Rectal smooth muscle tissue (tissue), 1 donor: Measurements from ENCODE around the gene SCO2.
"Not testable (repeated sequence)": the region's sequence is repeated elsewhere in the genome, so short reads cannot be mapped to it uniquely, and the experiment has no call there.

Source experiments
- H3K27ac ChIP-seq: one replicate; pipeline ENCODE4 v1.7.0; 2013; ENCODE audit warnings: low read depth, low read length, inconsistent platforms
- H3K27me3 ChIP-seq: one replicate; pipeline ENCODE4 v1.7.0; 2013; ENCODE audit warnings: low read length; ENCODE audit not compliant: control insufficient read depth, insufficient read depth
- H3K36me3 ChIP-seq: one replicate; pipeline ENCODE4 v1.7.0; 2013; ENCODE audit warnings: low read length; ENCODE audit not compliant: control insufficient read depth, insufficient read depth
- H3K4me1 ChIP-seq: one replicate; pipeline ENCODE4 v1.7.0; 2013; ENCODE audit warnings: low read length; ENCODE audit not compliant: control insufficient read depth, insufficient read depth
- H3K4me3 ChIP-seq: one replicate; pipeline ENCODE4 v1.7.0; 2013; ENCODE audit warnings: low read length
- H3K9ac ChIP-seq: one replicate; pipeline ENCODE4 v1.7.0; 2013; ENCODE audit warnings: low read length

The SCO2 gene

GRCh38 chr22:50526834-50527801 lies 1.7 kb upstream of the SCO2 start:
- Histone ChIP-seq H3K9ac (no peak overlapping the region), H3K4me1 (peaks cover 6% of the 10 kb centered on the region), H3K27me3 (peaks cover 9% of the 10 kb centered on the region), H3K27ac (peak overlapping the region; percentile 77), H3K4me3 (peak overlapping the region; percentile 71), H3K36me3 (peaks cover 14% of the 10 kb centered on the region)

DNA sequence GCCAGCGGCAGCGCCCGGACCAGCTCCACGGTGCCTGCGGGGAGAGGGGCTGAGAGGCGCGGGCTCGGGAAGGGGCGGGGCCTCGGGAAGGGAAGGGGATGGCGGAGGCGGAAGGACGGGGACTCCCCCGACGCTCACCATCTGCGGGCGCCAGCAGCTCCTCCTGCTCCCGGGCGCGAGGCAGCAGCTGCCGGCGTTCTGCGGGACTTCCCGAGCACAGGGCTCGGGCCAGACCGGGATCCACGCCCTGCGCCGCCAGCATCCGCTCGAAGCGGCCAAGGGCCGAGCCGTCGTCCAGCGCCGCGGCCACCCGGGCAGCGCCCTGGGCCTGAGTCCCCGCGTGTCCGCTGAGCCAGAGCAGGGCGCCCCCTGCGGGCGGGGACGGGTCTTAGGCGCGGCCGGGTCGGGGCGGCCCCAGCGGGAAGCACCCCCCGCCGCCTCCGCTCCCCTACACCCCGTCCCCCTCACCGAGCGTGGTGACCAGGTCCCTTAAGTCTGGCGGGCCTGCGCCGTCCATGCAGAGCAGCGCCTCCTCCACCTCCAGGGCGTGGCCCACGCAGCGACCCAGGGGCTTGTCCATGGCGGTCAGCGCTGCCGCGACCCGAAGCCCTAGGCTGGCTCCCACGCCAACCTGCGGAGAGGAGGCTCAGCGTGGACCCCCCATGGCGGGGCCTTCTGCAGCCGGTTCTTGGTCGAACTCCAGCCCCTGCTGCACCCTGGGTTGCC lies 873 bp upstream of the SCO2 start:
- H3K36me3 ChIP-seq, result peaks cover 18% of the 10 kb centered on the region
- peak overlapping the region; percentile 77 for H3K27ac ChIP-seq

GRCh38 chr22:50525858-50526107 lies 385 bp upstream of the SCO2 start:
- H3K4me3 ChIP-seq, result peak overlapping the region; percentile 71
- peaks cover 18% of the 10 kb centered on the region for H3K36me3 ChIP-seq
- peaks cover 3% of the 10 kb centered on the region for H3K27me3 ChIP-seq
- peaks cover 3% of the 10 kb centered on the region for H3K4me1 ChIP-seq
- peak overlapping the region; percentile 77 for H3K27ac ChIP-seq
- H3K9ac ChIP-seq, result no peak overlapping the region

More for the DNA sequence above, 873 bp upstream of the SCO2 start:
- Histone ChIP-seq H3K4me1 (peaks cover 6% of the 10 kb centered on the region), H3K9ac (no peak overlapping the region), H3K27me3 (peaks cover 7% of the 10 kb centered on the region), H3K4me3 (peak overlapping the region; percentile 71)

GRCh38 chr22:50524676-50525103 lies 708 bp downstream of the SCO2 start:
- no peak overlapping the region for H3K9ac ChIP-seq
- peaks cover 18% of the 10 kb centered on the region for H3K36me3 ChIP-seq
- H3K27ac ChIP-seq, result peak overlapping the region; percentile 77
- peak overlapping the region; percentile 59 for H3K4me3 ChIP-seq
- peaks cover 3% of the 10 kb centered on the region for H3K4me1 ChIP-seq
- H3K27me3 ChIP-seq, result no peaks in the 10 kb centered on the region

GRCh38 chr22:50523806-50524675 lies 1.4 kb downstream of the SCO2 start:
- Histone ChIP-seq H3K27ac (no peak overlapping the region), H3K27me3 (no peaks in the 10 kb centered on the region), H3K36me3 (peaks cover 18% of the 10 kb centered on the region), H3K9ac (peak overlapping the region; percentile 6), H3K4me1 (peaks cover 3% of the 10 kb centered on the region), H3K4me3 (peak overlapping the region; percentile 59)

DNA sequence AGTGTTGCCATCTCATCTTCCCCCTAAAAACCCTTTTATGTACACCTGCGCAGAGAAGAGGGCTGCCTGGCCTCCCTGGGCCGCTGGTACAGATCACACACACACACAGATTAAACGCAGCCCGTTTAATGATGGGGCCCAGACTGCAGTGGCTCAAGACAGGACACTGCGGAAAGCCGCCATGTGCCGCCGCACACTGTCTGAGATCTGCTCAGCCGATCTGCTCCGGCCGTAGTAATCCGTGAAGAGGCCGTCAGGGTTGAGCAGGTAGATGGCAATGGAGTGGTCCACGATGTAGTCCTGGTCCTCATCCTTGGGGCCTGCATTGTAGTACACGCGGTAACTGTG lies 2.0 kb downstream of the SCO2 start:
- no peaks in the 10 kb centered on the region for H3K27me3 ChIP-seq
- H3K36me3 ChIP-seq, result peaks cover 22% of the 10 kb centered on the region
- H3K4me1 ChIP-seq, result peaks cover 3% of the 10 kb centered on the region
- H3K4me3 ChIP-seq, result no peak overlapping the region
- no peak overlapping the region for H3K27ac ChIP-seq
- peak overlapping the region; percentile 6 for H3K9ac ChIP-seq

GRCh38 chr22:50522806-50523438 lies 2.5 kb downstream of the SCO2 start:
- Histone ChIP-seq H3K36me3 (peaks cover 22% of the 10 kb centered on the region), H3K4me3 (no peak overlapping the region)

GRCh38 chr22:50522208-50522805 lies 3.1 kb downstream of the SCO2 start:
- Histone ChIP-seq H3K27ac (no peak overlapping the region), H3K27me3 (no peaks in the 10 kb centered on the region), H3K4me1 (peaks cover 3% of the 10 kb centered on the region), H3K36me3 (peaks cover 22% of the 10 kb centered on the region), H3K9ac (no peak overlapping the region), H3K4me3 (no peak overlapping the region)

More at GRCh38 chr22:50522806-50523438, 2.5 kb downstream of the SCO2 start:
- H3K27ac ChIP-seq, result no peak overlapping the region
- H3K4me1 ChIP-seq, result peaks cover 3% of the 10 kb centered on the region
- H3K9ac ChIP-seq, result no peak overlapping the region
- no peaks in the 10 kb centered on the region for H3K27me3 ChIP-seq

- no peak overlapping the region for H3K4me3 ChIP-seq
- no peaks in the 10 kb centered on the region for H3K27me3 ChIP-seq
- no peak overlapping the region for H3K9ac ChIP-seq
- peaks cover 23% of the 10 kb centered on the region for H3K36me3 ChIP-seq
- H3K4me1 ChIP-seq, result peaks cover 3% of the 10 kb centered on the region
- no peak overlapping the region for H3K27ac ChIP-seq
Measured at GRCh38 chr22:50521710-50522109, 3.7 kb downstream of the SCO2 start.

DNA sequence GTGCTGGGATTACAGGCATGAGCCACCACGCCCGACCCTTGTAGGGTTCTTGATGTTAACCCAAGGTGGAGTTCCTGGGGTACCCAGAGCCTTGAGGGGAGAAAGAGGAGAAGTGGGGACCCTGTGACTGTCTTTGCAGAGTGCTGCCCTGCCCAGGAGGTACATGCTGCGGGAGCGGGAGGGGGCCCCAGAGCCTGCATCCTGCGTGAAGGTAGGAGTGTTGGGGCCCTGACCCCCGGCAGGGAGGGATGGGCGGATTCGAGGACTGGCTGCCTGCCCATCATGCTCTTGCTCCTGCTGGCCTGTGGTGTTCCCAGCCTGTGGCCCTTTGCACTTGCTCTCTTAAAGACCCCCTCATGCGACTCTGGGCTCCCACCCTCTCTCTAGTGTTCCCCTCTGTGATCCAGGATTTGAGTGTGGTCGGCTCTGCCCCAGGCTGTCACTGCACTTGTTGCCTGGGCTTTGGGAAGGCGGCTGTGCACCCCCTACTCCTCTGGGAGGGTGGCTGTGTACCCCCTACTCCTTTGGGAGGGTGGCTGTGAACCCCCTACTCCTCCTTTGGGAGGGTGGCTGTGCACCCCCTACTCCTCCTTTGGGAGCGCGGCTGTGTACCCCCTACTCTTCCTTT lies 4.5 kb downstream of the SCO2 start:
- Histone ChIP-seq H3K4me3 (no peak overlapping the region), H3K4me1 (no peaks in the 10 kb centered on the region), H3K9ac (no peak overlapping the region), H3K27ac (no peak overlapping the region), H3K27me3 (no peaks in the 10 kb centered on the region), H3K36me3 (peaks cover 29% of the 10 kb centered on the region)

DNA sequence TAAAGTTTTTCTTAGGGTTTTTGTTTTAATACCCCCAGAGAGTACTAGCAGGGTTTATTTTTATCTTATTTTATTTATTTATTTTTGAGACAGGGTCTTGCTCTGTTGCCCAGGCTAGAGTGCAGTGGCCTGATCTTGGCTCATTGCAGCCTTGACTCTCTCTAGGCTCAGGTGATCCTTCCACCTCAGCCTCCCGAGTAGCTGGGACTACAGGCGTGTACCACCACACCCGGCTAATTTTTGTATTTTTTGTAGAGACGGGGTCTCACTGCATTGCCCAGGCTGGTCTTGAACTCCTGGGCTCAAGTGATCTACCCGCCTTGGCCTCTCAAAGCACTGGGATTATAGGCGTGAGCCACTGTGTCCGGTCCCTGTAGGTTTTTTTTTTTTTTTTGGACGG lies 5.2 kb downstream of the SCO2 start:
- H3K4me1 ChIP-seq, H3K4me3 ChIP-seq, H3K9ac ChIP-seq, H3K27ac ChIP-seq, H3K27me3 ChIP-seq: not testable (repeated sequence)
- peaks cover 29% of the 10 kb centered on the region for H3K36me3 ChIP-seq
